COLO668 (cell line): ENCODE data around the gene LMLN.
"Not testable (repeated sequence)": the region's sequence is repeated elsewhere in the genome, so short reads cannot be mapped to it uniquely, and the experiment has no call there.

ENCODE experiments used
- DNase-seq: peaks from one replicate; lab custom pipeline; 2025; ENCODE audit not compliant: unreplicated experiment; lab: John Stamatoyannopoulos, UW

LMLN gene

GRCh38 chr3:197959891-197960693 is at the start of gene LMLN:
Gene LMLN, plus strand, starts transcription at chr3:197960217. Its CDS starts 29 bp downstream, at chr3:197960246.
- DNase-seq: peak; percentile 91

- no peak for DNase-seq
These were observed 47.1 kb upstream of the LMLN start for GRCh38 chr3:197912741-197913476.

GRCh38 chr3:197913641-197914380 is 46.2 kb upstream of the LMLN start:
- DNase-seq: no peak

- not testable (repeated sequence) for DNase-seq
These were observed 38.4 kb upstream of the LMLN start for GRCh38 chr3:197921429-197922275.

GRCh38 chr3:197926418-197926817 is 33.6 kb upstream of the LMLN start:
- no peak for DNase-seq

GRCh38 chr3:197927578-197927977 is 32.4 kb upstream of the LMLN start:
- DNase-seq: not testable (repeated sequence)

GRCh38 chr3:197936819-197937384 is 23.1 kb upstream of the LMLN start:
- DNase-seq: no peak

GRCh38 chr3:197940745-197941384 is 19.2 kb upstream of the LMLN start:
- no peak for DNase-seq

- peak; percentile 2 for DNase-seq
These were observed 17.0 kb upstream of the LMLN start for GRCh38 chr3:197942956-197943556.

GRCh38 chr3:197949191-197949777 is 10.7 kb upstream of the LMLN start:
- no peak for DNase-seq

- DNase-seq: peak; percentile 87
These were observed 10.0 kb upstream of the LMLN start, which contains the start of gene RPL35A for GRCh38 chr3:197949778-197950676. Gene RPL35A, plus strand, starts transcription at chr3:197950190. Its CDS starts 778 bp downstream, at chr3:197950968.

- DNase-seq: no peak
These were observed 9.3 kb upstream of the LMLN start for GRCh38 chr3:197950677-197951061.

- no peak for DNase-seq
These were observed 8.5 kb upstream of the LMLN start for GRCh38 chr3:197951392-197951990.

GRCh38 chr3:197952440-197952839 is 7.6 kb upstream of the LMLN start:
- no peak for DNase-seq

- no peak for DNase-seq
These were observed 6.7 kb upstream of the LMLN start for GRCh38 chr3:197953325-197953724.

- no peak for DNase-seq
These were observed 6.1 kb upstream of the LMLN start for GRCh38 chr3:197953881-197954280.

GRCh38 chr3:197955892-197956477 is 4.0 kb upstream of the LMLN start:
- DNase-seq: no peak
